Hepatocyte (in vitro differentiated cells): Measurements from ENCODE around the gene PDCD7.

Source experiments
- CTCF ChIP-seq: fragments of 200-600 bp; sonication (generic); IDR thresholded peaks from 2 replicates; pipeline ENCODE4 v1.5.1; 2016; ENCODE audit warnings: antibody characterized with exemption, mild to moderate bottlenecking; ENCODE audit not compliant: poor library complexity
- EZH2 ChIP-seq: fragments of 200-600 bp; sonication (generic); IDR thresholded peaks from 2 replicates; pipeline ENCODE4 v1.6.1; 2016; ENCODE audit warnings: antibody characterized with exemption, mild to moderate bottlenecking, borderline replicate concordance

GRCh38 chr15:65071381-65071811 is 62.2 kb downstream of the PDCD7 start:
- TF ChIP-seq CTCF (no peak), EZH2 (no peak)
